GM19463 (cell line): ENCODE measurements around the gene PLA2G4C.

Experiments
- ATAC-seq: cut with Tn5 transposase; IDR thresholded peaks from one replicate; pipeline ENCODE4 v1.9.1; 2021; ENCODE audit warnings: mild to moderate bottlenecking, moderate library complexity; ENCODE audit not compliant: unreplicated experiment

Gene PLA2G4C, protein sequence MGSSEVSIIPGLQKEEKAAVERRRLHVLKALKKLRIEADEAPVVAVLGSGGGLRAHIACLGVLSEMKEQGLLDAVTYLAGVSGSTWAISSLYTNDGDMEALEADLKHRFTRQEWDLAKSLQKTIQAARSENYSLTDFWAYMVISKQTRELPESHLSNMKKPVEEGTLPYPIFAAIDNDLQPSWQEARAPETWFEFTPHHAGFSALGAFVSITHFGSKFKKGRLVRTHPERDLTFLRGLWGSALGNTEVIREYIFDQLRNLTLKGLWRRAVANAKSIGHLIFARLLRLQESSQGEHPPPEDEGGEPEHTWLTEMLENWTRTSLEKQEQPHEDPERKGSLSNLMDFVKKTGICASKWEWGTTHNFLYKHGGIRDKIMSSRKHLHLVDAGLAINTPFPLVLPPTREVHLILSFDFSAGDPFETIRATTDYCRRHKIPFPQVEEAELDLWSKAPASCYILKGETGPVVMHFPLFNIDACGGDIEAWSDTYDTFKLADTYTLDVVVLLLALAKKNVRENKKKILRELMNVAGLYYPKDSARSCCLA

DNA sequence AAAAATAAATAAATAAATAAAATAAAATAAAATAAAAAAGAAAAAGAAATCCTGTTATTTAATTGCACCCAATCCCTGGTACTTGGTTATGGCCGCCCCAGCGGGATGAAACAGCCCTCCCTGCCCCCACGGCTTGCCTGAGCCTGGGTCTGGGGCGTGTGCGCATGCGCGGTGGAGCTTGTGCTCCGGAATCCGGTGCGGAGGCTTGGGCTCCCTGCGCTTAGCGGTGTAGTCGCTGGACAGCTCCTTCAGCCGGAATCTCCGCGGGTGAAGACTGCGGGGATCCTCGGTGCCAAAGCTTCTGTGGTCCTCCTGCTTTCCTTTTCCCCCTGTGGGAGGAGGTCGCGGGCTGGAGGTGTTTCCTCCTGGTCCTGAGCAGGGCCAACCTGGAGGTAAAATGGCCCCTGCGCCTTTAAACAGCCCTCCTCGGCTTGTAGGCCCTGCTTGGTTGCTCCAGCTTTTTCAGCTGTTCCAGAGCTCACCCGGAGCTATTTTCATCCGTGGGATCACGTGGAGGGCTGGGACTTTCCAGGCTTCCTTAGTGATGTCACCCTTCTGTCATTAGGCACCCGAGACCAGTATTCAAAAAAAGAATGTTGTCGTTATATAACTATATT is at the start of gene PLA2G4C:
PLA2G4C (minus strand) TSS at position 468 of the 617 bp plus-strand sequence. CDS start 4,288 bp downstream, outside the sequence.
- no peak for ATAC-seq

DNA sequence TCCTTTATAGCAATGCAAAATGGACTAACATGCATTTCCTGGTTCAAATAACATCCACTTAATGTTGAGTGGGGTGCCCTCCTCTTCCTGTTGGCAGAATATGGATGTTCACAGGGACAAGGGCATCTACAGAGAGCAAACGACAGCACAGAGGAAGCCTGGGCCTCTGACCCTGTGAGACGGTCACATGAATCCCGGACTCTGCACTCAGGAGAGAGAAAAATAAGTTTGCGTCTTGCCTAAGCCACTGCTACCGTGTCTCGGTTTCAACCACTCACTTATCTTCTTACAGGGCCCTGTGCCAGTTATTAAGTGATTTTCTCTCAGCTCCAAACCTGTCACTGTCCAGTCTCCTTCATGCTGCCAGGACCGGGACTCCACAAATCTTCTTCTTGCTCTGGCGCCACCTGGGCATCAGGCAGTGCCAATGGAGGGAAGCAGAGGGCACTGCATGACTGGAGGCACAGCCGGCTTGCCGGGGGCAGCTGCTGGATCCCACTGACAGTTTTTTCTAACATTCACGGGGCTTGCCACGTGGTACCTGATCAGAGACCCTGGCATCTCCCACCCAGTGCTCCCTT is 47.7 kb upstream of the PLA2G4C start:
- no peak for ATAC-seq

DNA sequence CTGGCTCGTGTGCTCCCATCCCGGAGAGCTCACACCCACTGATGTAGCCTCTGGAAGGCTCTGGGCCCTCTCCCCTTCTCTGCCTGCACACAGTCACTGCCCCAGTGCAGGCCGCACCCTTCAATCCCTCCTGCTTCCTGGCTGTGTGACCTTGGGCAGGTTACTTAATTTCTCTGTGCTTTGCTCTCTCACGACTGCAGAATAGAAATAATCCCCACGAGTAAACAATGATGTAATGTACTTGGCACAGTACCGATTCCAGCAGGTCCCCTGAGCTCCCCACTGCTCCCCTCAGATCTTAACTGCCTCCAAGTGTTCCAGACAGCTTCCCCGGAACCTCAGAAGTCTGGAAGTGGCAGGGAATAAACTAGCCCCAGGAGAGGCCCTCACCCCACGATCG is 43.4 kb upstream of the PLA2G4C start:
- ATAC-seq, result no peak

DNA sequence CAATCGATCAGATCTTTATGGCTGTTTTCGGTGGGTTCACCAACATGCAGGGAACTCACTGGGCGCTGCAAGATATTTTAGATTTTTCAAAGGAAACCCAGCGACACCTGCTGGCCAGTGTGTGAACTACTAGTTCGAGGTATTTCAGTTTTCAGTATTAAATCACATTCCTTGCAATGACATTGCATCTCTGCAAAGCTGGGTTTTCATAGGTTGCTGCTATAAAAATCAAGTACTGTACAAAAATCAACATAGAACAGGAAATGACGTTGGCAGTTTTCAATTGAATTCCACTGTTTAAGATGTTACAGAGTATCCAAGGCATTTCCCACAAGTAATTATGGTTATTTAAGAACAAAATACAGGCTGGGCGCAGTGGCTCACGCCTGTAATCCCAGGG is 41.9 kb upstream of the PLA2G4C start:
- no peak for ATAC-seq

DNA sequence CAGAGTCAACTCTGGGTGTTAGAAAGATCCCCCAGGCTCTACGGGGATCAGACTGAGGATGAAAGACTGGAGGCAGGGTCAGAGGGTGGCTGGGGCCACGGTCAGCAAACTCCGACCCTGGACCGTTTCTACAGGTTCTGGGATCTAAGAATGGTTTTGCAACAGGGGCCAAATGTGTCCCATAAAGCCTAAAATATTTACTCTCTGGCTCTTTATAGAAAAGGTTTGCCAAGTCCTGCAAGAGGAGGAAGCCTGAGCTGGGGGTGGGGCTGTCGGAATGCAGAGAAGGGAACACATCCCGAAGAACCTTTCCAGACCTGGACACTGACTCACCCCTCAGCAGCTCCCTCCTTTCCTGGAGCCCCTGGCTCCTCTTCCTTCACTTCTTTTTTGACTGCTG is 38.8 kb upstream of the PLA2G4C start:
- no peak for ATAC-seq

DNA sequence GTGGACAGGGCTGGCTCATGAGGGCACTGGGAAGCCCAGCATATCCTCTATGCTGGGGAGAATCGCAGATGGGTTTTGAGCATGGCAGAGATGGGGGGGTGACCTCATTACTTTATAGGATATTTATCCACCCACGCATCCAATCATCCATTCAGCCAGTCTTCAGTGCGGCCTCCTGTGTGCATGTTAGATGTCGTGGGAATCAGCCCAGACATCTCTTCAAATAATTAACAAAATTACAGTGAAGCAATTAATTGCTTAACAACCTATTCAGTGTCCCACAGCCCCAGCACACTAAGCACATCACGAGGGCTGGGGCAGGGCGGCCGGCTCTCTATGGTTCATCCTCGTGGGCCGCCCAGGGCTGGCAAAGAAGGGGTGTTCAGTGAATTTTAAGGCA is 38.0 kb upstream of the PLA2G4C start:
- ATAC-seq, result no peak

DNA sequence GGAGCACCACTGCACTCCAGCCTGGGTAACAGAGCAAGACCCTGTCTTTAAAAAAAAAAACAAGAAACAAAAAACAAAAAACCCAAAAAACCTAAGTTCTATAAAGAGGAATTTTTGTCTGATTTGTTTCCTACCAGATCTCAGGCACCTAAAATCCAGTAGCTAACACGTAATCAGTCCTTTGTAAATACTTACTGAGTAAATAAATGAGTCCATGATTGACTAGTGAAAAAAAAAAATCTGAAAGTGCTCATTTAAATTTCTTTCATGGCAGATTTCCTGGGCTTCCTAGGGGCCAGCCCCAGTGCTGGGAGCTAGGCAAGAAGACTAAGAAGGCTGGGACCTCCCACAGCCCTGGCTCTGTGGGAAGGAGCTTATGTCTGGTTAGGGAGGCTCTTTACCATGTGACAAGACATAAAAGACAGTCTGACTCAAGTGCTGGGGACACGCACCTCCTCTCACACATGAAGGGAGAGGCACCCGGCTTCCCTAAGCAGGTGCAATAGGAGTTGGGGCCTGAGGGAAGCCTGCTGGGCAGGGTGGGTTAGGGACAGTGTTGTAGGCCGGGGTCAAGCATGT is 37.1 kb upstream of the PLA2G4C start:
- ATAC-seq, result no peak

DNA sequence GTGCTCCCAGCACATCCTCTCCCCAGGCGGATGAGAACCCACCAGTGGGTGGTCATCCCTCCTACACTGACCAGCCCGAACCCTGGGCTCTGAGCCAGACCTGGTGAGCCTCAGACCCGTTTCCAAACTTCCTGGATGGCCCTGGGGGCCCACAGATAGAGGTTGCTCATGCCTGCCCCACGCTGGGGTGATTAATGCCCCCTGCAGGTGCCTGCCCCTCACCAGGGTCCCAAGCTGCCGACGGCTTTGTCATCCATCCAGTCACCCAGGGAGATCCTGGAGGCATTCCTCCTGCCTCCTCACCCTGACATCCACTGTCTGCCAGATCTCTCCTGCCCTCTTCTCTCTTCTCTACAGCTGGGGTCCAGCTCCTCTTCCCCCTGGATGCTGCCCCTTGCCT is 28.4 kb upstream of the PLA2G4C start:
- ATAC-seq, result no peak

DNA sequence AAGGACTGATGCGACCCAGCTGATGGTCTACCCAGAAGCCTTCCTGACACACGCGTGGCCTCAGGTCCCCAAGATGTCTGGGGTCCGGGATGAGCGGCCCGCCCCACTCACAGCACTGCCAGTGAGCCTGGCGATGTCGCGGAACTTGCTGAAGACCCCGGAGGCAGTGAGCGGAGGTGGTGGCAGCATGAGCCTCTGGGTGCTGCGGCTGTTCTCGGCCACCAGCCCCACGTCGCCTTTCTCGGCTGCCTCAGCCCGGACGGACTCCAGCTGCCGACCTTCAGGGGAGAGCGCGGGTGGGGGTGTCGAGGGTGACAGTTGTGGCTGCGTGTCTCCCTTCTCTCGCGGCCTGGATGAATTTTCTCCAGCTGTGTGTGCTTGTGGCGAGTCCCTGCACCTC is 26.8 kb upstream of the PLA2G4C start:
- ATAC-seq, result no peak

DNA sequence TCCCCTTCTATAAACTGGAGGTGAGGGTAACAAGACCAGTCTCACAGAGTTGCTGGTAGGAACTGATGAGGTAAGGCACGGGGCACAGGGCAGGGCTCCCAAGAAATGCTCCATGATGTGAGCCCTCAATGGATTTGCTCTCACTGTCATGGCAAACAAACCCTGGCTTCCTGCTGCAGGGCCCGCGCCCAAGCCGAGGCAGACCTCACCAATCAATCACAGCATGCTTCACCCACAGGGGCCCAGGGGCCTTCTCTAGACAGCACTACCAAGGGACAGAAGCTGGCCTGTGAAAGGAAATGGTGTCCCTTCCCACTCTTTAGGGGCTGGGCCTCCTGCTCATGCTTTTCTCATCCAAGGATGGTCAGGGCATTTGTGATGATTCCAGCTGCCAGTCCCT is 25.9 kb upstream of the PLA2G4C start:
- no peak for ATAC-seq

DNA sequence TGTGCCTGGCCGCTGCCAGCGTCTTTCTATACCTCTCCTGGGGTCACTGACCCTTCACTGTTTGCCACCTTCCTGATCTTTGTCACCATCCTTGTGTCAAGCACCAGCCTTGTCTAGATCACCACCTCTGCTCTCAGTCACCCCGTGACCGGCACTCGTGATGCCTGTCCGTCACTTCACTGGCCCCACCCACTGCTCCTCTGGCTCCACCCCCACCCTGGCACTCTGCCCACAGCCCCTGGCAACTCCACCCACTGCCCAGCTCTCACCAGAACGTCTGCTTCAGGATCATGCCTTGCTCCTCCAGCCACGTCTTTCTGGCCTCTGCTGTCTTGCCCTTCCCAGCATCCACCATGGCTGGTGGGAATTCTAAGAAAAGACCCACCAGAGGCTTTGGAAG is 24.8 kb upstream of the PLA2G4C start:
- no peak for ATAC-seq

DNA sequence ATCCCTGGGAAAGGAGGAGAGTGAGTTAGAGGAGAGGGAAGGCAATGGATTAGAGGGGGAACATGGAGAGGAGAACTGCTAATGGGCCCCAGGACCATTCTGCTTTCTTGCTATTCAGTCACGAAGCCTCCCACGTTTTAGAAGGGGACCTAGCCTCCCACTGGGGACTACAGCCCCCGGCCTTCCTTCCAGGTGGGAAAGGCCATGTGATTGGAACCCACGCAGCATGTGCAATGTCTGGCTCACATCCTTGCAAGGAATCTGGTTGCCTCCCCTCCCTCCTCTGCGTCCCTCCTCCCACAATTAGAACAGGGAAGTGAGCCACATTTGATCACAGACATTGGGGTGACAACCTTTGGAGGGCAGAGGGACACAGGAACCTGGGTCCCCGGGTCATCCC is 22.5 kb upstream of the PLA2G4C start:
- ATAC-seq, result no peak

DNA sequence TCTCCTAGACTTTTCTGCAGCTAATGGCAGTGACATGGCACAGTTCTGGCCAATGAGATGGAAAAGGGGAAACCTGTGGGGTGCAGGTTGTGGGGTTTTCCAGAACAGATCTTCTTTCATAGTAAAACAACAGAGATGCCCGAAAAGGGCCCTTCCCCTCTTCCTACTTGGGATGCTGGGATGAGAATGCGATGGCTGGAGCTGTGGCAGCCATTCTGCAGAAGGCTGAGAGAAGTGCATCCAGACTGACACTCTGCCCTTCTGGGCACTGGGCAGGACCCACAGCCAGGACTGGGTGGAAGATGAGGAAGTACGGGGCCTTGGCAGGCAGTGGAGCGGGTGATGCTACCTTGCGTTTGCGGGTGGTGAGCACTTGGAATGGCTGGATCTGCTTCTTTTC is 16.9 kb upstream of the PLA2G4C start:
- no peak for ATAC-seq

DNA sequence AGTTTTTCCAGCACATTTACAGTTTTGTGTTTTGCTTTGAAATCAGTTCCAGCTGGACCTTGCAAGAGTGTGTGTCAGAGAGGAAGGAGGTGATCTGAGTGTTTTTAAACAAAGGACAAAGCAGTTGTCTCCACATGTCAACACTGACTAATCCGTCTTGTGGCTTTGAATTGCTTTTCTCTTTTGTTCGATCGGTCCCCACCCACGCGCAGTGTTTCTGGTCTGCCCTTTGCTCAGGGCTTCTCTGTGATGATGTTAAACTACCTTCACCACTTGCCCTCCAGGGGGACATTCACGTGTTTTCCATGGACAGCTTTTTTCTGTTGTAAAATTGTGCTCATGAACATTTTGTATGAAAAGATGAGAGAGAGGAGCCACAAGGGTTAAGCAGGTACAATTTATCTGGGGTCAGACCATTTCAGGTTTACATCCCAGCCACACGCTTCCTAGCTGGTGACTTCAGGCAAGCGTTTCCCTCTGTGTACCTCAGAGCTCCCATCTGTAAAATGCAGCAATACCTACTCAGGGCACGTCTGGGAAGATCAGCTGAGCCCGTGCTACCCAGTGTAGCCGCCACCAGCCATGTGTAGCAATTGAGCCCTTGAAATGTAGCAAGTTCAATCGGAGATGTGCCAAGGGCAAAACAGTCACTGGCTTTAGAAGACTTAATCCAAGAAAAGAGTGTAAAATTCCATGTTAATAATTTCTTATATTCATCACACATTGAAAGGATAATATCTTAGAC is 13.5 kb upstream of the PLA2G4C start:
- no peak for ATAC-seq

DNA sequence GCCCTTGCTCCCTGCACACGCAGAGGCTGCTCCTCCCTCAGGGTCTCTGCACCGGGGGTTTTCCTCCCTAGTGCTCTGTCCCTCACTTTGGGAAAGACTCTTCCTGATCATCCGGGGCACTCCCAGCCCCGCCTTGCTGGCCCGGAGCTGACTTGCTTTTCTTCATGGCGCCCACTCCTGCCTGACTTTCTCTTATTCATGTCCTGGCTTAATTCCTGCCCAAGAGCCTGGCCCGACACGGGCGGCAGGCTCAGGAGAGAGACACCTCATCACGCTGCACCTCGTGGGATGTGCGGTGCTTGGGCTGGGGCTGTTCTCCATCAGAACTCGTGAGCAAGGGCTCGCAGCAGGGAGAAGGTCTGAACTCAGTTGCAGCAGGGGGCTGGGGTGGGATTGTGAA is 11.8 kb upstream of the PLA2G4C start:
- no peak for ATAC-seq

DNA sequence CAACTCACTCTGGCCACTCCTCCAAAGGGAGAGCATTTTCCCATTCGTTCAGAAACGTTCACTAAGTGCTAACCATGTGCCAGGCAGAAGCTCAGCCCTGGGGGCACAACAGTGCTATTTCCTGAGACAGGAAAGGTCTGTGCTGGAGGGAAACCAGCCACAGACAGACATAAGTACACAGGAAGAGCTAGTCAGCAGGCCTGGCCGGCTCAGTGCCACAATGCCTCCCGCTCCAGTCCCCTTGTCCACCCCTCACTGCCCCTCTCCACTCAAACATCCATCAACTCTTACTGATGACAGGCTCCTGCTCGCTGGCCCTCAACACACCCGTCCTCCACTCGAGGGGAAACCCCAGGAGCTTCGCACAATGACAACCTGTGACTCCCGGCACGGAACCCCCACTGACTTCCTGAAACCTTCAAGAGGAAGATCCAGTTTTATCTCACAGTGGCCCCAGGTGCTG is 11.3 kb upstream of the PLA2G4C start:
- no peak for ATAC-seq

DNA sequence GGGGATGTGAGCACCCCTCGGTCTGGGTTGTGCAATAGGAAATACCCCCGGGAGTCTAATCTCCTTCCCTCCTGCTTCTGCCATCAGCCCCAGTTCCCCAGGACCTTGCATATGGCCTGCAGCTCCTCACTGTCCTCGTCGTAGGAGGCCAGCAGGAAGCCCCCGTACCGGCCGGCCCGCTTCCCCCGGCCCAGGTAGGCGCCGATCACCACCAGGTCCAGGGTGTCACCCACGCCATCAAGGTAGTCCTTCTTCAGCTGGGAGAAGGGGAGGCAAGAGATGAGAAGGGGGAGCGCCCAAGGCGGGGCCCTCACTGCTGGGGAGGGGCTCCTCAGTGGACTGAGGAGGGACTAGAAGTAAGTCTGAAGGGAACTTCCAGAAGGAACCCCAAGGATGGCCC is 10.4 kb upstream of the PLA2G4C start:
- no peak for ATAC-seq

DNA sequence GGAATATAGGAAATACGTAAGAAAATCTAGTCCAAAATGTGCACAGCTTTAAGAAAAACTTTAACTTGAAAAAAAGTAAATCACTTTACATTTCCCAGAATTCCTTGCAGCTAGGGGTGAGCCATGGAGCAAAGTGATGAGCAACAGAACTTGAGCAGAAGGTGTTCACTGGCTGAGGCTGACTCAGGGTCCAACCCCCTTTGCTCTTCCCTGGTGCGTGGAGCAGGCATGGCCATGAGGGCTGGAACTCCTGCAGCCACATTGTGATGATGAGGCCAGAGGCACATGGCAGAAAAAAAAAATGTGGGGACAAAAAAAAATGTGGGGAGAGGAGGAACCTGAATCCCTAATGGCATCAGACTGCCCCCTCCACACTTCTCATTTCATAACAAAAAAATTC is 9.9 kb upstream of the PLA2G4C start:
- no peak for ATAC-seq

DNA sequence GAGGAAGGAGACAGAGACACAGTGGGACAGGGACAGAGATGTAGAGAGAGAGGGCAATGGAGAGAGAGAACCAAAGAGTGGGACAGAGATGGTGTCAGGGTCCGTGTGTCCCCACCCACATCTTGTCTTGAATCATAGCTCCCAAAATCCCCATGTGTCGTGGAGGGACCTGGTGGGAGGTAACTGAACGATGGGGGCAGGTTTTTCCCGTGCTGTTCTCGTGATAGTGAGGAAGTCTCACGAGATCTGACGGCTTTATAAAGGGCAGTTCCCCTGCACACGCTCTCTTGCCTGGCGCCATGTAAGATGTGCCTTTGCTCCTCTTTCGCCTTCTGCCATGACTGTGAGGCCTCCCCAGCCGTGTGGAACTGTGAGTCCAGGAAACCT is 7.5 kb upstream of the PLA2G4C start:
- ATAC-seq, result no peak

DNA sequence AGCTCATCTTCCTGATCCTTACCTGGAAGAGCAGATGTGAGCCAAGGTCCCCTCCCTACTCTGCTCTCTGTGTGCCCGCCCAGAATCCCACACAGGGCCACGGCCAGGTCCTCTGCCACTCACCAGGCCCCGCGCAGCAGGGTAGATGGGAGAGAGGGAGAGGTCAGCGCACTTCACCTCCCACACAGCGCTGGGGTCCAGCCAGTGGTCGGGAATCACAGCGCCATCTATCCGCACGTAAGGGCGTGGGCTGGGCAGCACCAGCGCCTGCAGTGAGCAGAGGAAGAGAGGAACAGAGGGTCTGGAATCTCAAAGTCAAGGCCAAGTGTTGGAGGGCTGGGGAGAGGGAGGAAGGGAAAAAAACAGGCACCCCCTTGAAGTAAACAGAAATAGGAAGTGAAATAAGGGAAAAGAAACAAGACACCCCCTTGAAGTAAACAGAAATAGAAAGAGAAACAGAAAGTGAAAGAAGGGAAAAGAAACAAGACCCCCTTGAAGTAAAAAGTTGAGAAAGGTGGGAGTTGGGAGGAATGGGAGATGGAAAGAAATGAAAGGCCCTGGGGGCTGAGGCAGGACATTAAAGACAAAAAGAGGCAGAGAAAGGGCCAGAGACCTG is 7.0 kb upstream of the PLA2G4C start:
- ATAC-seq, result no peak
